ENCODE results near the gene LGR4. TPM values are rescaled to one million over a fixed set of nuclear protein-coding genes. Genes with fewer than 3 reads are reported as not detected.
"Not testable (repeated sequence)": the region's sequence is repeated elsewhere in the genome, so short reads cannot be mapped to it uniquely, and the experiment has no call there.

The LGR4 gene, protein sequence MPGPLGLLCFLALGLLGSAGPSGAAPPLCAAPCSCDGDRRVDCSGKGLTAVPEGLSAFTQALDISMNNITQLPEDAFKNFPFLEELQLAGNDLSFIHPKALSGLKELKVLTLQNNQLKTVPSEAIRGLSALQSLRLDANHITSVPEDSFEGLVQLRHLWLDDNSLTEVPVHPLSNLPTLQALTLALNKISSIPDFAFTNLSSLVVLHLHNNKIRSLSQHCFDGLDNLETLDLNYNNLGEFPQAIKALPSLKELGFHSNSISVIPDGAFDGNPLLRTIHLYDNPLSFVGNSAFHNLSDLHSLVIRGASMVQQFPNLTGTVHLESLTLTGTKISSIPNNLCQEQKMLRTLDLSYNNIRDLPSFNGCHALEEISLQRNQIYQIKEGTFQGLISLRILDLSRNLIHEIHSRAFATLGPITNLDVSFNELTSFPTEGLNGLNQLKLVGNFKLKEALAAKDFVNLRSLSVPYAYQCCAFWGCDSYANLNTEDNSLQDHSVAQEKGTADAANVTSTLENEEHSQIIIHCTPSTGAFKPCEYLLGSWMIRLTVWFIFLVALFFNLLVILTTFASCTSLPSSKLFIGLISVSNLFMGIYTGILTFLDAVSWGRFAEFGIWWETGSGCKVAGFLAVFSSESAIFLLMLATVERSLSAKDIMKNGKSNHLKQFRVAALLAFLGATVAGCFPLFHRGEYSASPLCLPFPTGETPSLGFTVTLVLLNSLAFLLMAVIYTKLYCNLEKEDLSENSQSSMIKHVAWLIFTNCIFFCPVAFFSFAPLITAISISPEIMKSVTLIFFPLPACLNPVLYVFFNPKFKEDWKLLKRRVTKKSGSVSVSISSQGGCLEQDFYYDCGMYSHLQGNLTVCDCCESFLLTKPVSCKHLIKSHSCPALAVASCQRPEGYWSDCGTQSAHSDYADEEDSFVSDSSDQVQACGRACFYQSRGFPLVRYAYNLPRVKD
- 10 to 100 TPM in 3 of 4 donors, 1 to 10 TPM in 1; 5.9 to 77.6 (median 15.3) TPM for polyA plus RNA-seq
- long read RNA-seq, donor 1, full-length matches to known transcripts = 4 of 4 reads
- long read RNA-seq, donor 1, partial matches to known transcripts = 0 of 4 reads
- long read RNA-seq, donor 1, other reads (novel, unspliced or antisense) = 0 of 4 reads
- long read RNA-seq, donor 2, full-length matches to known transcripts = 2 of 2 reads
- long read RNA-seq, donor 2, partial matches to known transcripts = 0 of 2 reads
- long read RNA-seq, donor 2, other reads (novel, unspliced or antisense) = 0 of 2 reads
- long read RNA-seq, donor 3, full-length matches to known transcripts = 1 of 1 reads
- long read RNA-seq, donor 3, partial matches to known transcripts = 0 of 1 reads
- long read RNA-seq, donor 3, other reads (novel, unspliced or antisense) = 0 of 1 reads
- long read RNA-seq, donor 4 = 0 reads
- long read RNA-seq, donor 5 = 0 reads
- long read RNA-seq, donor 6, full-length matches to known transcripts = 5 of 5 reads
- long read RNA-seq, donor 6, partial matches to known transcripts = 0 of 5 reads
- long read RNA-seq, donor 6, other reads (novel, unspliced or antisense) = 0 of 5 reads
- long read RNA-seq, donor 7 = 0 reads
- long read RNA-seq, donor 8 = 0 reads
- long read RNA-seq, donor 9 = 0 reads
- long read RNA-seq, donor 10, full-length matches to known transcripts = 13 of 13 reads
- long read RNA-seq, donor 10, partial matches to known transcripts = 0 of 13 reads
- long read RNA-seq, donor 10, other reads (novel, unspliced or antisense) = 0 of 13 reads

DNA sequence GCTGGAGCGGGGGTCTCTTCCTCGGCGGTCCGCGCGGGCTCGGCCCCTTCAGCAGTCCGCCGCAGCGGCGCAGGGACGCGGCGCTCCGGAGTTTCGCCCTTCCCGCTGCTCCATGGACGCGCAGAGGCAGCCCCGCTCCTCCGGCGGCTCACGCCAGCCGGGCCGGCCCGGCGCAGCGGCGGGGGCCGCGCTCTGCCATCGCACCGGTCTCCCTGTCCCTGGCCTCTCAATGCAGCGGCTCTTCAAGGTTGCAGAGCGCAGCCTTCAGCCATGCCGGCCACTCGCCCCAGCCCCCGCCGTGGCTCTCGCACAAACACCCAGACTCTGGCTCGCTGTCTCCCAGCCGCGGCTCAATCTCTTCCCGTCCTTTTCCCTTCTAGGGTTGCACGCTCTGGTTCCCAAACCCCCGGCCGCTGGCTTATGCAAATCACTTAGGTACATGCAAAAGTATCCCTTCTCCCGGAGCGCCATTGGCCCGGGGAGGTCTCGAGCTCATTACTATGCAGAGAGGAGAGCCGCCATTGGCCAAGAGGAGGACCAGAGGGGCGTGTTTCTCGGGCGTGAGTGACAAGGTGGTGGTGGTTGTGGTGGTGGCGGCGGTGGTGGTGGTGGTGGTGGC lies at the start of gene LGR4:
TSS of gene LGR4 (minus strand) at position 393 of the 619 bp plus-strand sequence. CDS start 488 bp downstream, outside the sequence.
- 0 to 1% (median 0%) methylated on average over 33 to 57 of the region's 57 CpGs for WGBS, 3 donors
- no peaks in the 10 kb centered on the region for H3K36me3 ChIP-seq (ENCODE audit: control insufficient read depth in 3 of 3, insufficient read depth in 2 of 3, low read depth in 1 of 3, low read length in 3 of 3)
- peak within 1 kb of the TSS; percentile 64 to 97 (median 68) for H3K4me3 ChIP-seq (ENCODE audit: low read depth in 1 of 3, low read length in 3 of 3)
- H3K27ac ChIP-seq (ENCODE audit: low read depth in 1 of 3, low read length in 2 of 3) = peak within 1 kb of the TSS; percentile 83 to 93 (median 90)
- FAIRE-seq = no peak
- peaks cover 0 to 11% (median 0%) of the 10 kb centered on the region in 3 donors for H3K4me1 ChIP-seq (ENCODE audit: control insufficient read depth in 3 of 3, insufficient read depth in 2 of 3, low read depth in 1 of 3, low read length in 2 of 3)
- DNase-seq = peak; percentile 96 to 99
- no peaks in the 10 kb centered on the region for H3K27me3 ChIP-seq (ENCODE audit: control insufficient read depth in 3 of 3, insufficient read depth in 3 of 3, low read length in 3 of 3)
- H3K9me3 ChIP-seq (ENCODE audit: control insufficient read depth in 2 of 2, insufficient read depth in 1 of 2, low read depth in 1 of 2, low read length in 1 of 2) = no peaks in the 10 kb centered on the region

- no peaks in the 10 kb centered on the region for H3K27me3 ChIP-seq (ENCODE audit: control insufficient read depth in 3 of 3, insufficient read depth in 3 of 3, low read length in 3 of 3)
- DNase-seq (no peak), FAIRE-seq (no peak)
- H3K36me3 ChIP-seq (ENCODE audit: control insufficient read depth in 3 of 3, insufficient read depth in 2 of 3, low read depth in 1 of 3, low read length in 3 of 3) = no peaks in the 10 kb centered on the region
- no peak overlapping the region for H3K27ac ChIP-seq (ENCODE audit: low read depth in 1 of 3, low read length in 2 of 3)
- H3K9me3 ChIP-seq (ENCODE audit: control insufficient read depth in 2 of 2, insufficient read depth in 1 of 2, low read depth in 1 of 2, low read length in 1 of 2) = no peaks in the 10 kb centered on the region
- WGBS, 3 donors = 88 to 97% (median 90%) methylated on average over 3 of the region's 3 CpGs
- no peaks in the 10 kb centered on the region for H3K4me1 ChIP-seq (ENCODE audit: control insufficient read depth in 3 of 3, insufficient read depth in 2 of 3, low read depth in 1 of 3, low read length in 2 of 3)
- no peak overlapping the region for H3K4me3 ChIP-seq (ENCODE audit: low read depth in 1 of 3, low read length in 3 of 3)
Measured at GRCh38 chr11:27520226-27520625, 47.6 kb upstream of the LGR4 start.

- H3K36me3 ChIP-seq (ENCODE audit: control insufficient read depth in 3 of 3, insufficient read depth in 2 of 3, low read depth in 1 of 3, low read length in 3 of 3) = no peaks in the 10 kb centered on the region
- no peaks in the 10 kb centered on the region for H3K9me3 ChIP-seq (ENCODE audit: control insufficient read depth in 2 of 2, insufficient read depth in 1 of 2, low read depth in 1 of 2, low read length in 1 of 2)
- H3K27me3 ChIP-seq (ENCODE audit: control insufficient read depth in 3 of 3, insufficient read depth in 3 of 3, low read length in 3 of 3) = no peaks in the 10 kb centered on the region
- DNase-seq (no peak), FAIRE-seq (no peak)
- H3K4me3 ChIP-seq (ENCODE audit: low read depth in 1 of 3, low read length in 3 of 3) = no peak overlapping the region
- WGBS, 3 donors = 77 to 88% (median 83%) methylated on average over 2 of the region's 2 CpGs
- no peaks in the 10 kb centered on the region for H3K4me1 ChIP-seq (ENCODE audit: control insufficient read depth in 3 of 3, insufficient read depth in 2 of 3, low read depth in 1 of 3, low read length in 2 of 3)
- H3K27ac ChIP-seq (ENCODE audit: low read depth in 1 of 3, low read length in 2 of 3) = no peak overlapping the region
Measured at GRCh38 chr11:27518518-27518917, 45.9 kb upstream of the LGR4 start.

- H3K27ac ChIP-seq (ENCODE audit: low read depth in 1 of 3, low read length in 2 of 3); DNase-seq; H3K36me3 ChIP-seq (ENCODE audit: control insufficient read depth in 3 of 3, insufficient read depth in 2 of 3, low read depth in 1 of 3, low read length in 3 of 3); H3K9me3 ChIP-seq (ENCODE audit: control insufficient read depth in 2 of 2, insufficient read depth in 1 of 2, low read depth in 1 of 2, low read length in 1 of 2); H3K27me3 ChIP-seq (ENCODE audit: control insufficient read depth in 3 of 3, insufficient read depth in 3 of 3, low read length in 3 of 3); H3K4me3 ChIP-seq (ENCODE audit: low read depth in 1 of 3, low read length in 3 of 3); FAIRE-seq; H3K4me1 ChIP-seq (ENCODE audit: control insufficient read depth in 3 of 3, insufficient read depth in 2 of 3, low read depth in 1 of 3, low read length in 2 of 3): not testable (repeated sequence)
- 84 to 88% (median 87%) methylated on average over 1 of the region's 1 CpG for WGBS, 3 donors
Measured at GRCh38 chr11:27517490-27517889, 44.9 kb upstream of the LGR4 start.

DNA sequence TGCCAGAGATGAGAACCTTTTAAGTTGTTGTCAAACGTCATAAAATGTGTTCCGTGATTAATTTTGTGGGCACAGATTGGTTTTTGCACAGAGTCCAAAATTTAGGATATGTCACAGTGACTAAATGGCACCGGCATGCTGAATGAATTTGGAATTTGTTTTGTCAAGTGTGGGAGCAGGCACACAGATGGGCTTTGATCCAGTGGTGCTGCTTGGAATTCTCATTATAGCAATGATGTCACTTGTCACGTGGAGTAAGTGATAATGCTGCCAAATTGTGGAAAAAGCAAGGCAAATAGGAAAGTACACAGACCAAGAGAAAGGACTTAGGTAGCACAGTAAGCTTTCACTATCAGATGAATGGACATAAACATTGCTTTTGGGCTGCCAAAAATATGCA lies 42.0 kb upstream of the LGR4 start:
- no peak overlapping the region for H3K4me3 ChIP-seq (ENCODE audit: low read depth in 1 of 3, low read length in 3 of 3)
- no peaks in the 10 kb centered on the region for H3K4me1 ChIP-seq (ENCODE audit: control insufficient read depth in 3 of 3, insufficient read depth in 2 of 3, low read depth in 1 of 3, low read length in 2 of 3)
- FAIRE-seq = no peak
- no peak for DNase-seq
- no peak overlapping the region for H3K27ac ChIP-seq (ENCODE audit: low read depth in 1 of 3, low read length in 2 of 3)
- 76 to 82% (median 81%) methylated on average over 4 of the region's 4 CpGs for WGBS, 3 donors
- no peaks in the 10 kb centered on the region for H3K9me3 ChIP-seq (ENCODE audit: control insufficient read depth in 2 of 2, insufficient read depth in 1 of 2, low read depth in 1 of 2, low read length in 1 of 2)
- H3K27me3 ChIP-seq (ENCODE audit: control insufficient read depth in 3 of 3, insufficient read depth in 3 of 3, low read length in 3 of 3) = no peaks in the 10 kb centered on the region
- no peaks in the 10 kb centered on the region for H3K36me3 ChIP-seq (ENCODE audit: control insufficient read depth in 3 of 3, insufficient read depth in 2 of 3, low read depth in 1 of 3, low read length in 3 of 3)

DNA sequence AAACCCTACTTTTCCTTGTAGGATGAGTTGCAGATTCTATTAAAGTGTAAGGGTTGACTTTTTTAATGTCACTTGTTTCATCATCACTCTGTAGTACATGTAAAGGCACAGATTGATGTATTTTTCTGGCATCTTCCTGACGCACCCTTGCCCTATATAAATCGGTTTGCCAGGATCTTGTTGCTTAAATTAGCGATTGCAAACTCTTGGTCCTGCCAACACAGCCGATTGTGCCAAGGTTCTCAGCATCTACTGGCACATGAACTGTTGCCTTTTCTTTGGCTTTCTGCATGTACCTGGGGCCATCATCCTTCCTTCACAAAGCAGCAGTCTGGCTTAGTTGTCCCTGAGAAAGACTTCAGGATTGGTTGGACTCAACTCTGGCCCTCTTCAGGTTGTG lies 41.5 kb upstream of the LGR4 start:
- Histone ChIP-seq H3K4me3 (ENCODE audit: low read depth in 1 of 3, low read length in 3 of 3) (no peak overlapping the region), H3K27me3 (ENCODE audit: control insufficient read depth in 3 of 3, insufficient read depth in 3 of 3, low read length in 3 of 3) (no peaks in the 10 kb centered on the region), H3K4me1 (ENCODE audit: control insufficient read depth in 3 of 3, insufficient read depth in 2 of 3, low read depth in 1 of 3, low read length in 2 of 3) (no peaks in the 10 kb centered on the region), H3K27ac (ENCODE audit: low read depth in 1 of 3, low read length in 2 of 3) (no peak overlapping the region), H3K36me3 (ENCODE audit: control insufficient read depth in 3 of 3, insufficient read depth in 2 of 3, low read depth in 1 of 3, low read length in 3 of 3) (no peaks in the 10 kb centered on the region), H3K9me3 (ENCODE audit: control insufficient read depth in 2 of 2, insufficient read depth in 1 of 2, low read depth in 1 of 2, low read length in 1 of 2) (no peaks in the 10 kb centered on the region)
- FAIRE-seq (no peak), DNase-seq (no peak)
- 93 to 95% (median 94%) methylated on average over 4 of the region's 4 CpGs for WGBS, 3 donors

DNA sequence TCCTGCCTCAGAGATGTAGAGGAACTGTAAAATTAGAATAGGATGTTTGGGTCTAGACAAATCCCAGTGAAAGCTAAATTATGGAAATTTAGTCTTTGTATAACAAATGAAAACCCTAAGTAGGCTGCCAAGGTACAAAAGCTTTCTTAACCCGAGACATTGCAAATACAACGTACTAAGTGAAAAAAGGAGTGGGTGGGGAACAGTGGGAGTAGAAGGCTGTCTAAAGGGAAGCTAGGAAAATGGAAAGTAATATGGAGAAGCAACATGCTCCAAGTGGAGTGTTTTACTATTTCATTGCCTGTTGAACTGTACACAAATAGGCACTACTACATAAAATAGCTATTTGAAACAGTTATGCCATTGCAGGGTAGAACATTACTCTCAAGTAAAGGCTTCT lies 40.8 kb upstream of the LGR4 start:
- H3K4me3 ChIP-seq (ENCODE audit: low read depth in 1 of 3, low read length in 3 of 3) = no peak overlapping the region
- no peaks in the 10 kb centered on the region for H3K9me3 ChIP-seq (ENCODE audit: control insufficient read depth in 2 of 2, insufficient read depth in 1 of 2, low read depth in 1 of 2, low read length in 1 of 2)
- WGBS, 3 donors = 90 to 91% (median 91%) methylated on average over 2 of the region's 2 CpGs
- no peaks in the 10 kb centered on the region for H3K36me3 ChIP-seq (ENCODE audit: control insufficient read depth in 3 of 3, insufficient read depth in 2 of 3, low read depth in 1 of 3, low read length in 3 of 3)
- DNase-seq (no peak), FAIRE-seq (no peak)
- H3K27me3 ChIP-seq (ENCODE audit: control insufficient read depth in 3 of 3, insufficient read depth in 3 of 3, low read length in 3 of 3) = no peaks in the 10 kb centered on the region
- H3K27ac ChIP-seq (ENCODE audit: low read depth in 1 of 3, low read length in 2 of 3) = no peak overlapping the region
- H3K4me1 ChIP-seq (ENCODE audit: control insufficient read depth in 3 of 3, insufficient read depth in 2 of 3, low read depth in 1 of 3, low read length in 2 of 3) = no peaks in the 10 kb centered on the region
